Keratinocyte (primary cell): ENCODE measurements around the gene ACTN2. TPM values are rescaled to one million over a fixed set of nuclear protein-coding genes. Genes with fewer than 3 reads are reported as not detected.

Source experiments
- DNase-seq: peaks from one replicate; pipeline ENCODE4 v3.0.0-alpha.2; 2011; ENCODE audit warnings: low read depth, missing footprints, low spot score
- FAIRE-seq: peaks from 2 replicates; lab custom pipeline; 2011; peaks lifted over from hg19 to GRCh38; lab: Jason Lieb, UNC
- H2AFZ ChIP-seq: 2 replicates; pipeline ENCODE4 v1.6.0; 2012; ENCODE audit warnings: low read length, control low read depth, inconsistent platforms; ENCODE audit not compliant: control insufficient read depth
- H3K27ac ChIP-seq: 2 replicates; pipeline ENCODE4 v1.5.1; 2011; ENCODE audit warnings: low read length; ENCODE audit not compliant: control insufficient read depth, insufficient read depth
- H3K27me3 ChIP-seq: 3 replicates; pipeline ENCODE4 v1.6.0; 2011; ENCODE audit warnings: low read length; ENCODE audit not compliant: control insufficient read depth, insufficient read depth; ENCODE audit errors: extremely low read depth
- H3K36me3 ChIP-seq, 2 experiments: 2 replicates in 1 of 2; 3 replicates in 1 of 2; pipeline ENCODE4 v1.5.1; 2011; ENCODE audit warnings: low read length in 2 of 2, mild to moderate bottlenecking in 1 of 2; ENCODE audit not compliant: control insufficient read depth in 2 of 2, insufficient read depth in 2 of 2; ENCODE audit errors: extremely low read depth in 1 of 2
- H3K4me1 ChIP-seq: 3 replicates; pipeline ENCODE4 v1.5.1; 2011; ENCODE audit warnings: low read length; ENCODE audit not compliant: control insufficient read depth, insufficient read depth; ENCODE audit errors: extremely low read depth
- H3K4me2 ChIP-seq: 3 replicates; pipeline ENCODE4 v1.6.0; 2011; ENCODE audit warnings: low read depth, low read length; ENCODE audit not compliant: control insufficient read depth, insufficient read depth; ENCODE audit errors: extremely low read depth
- H3K4me3 ChIP-seq, 3 experiments: fragments of 200-600 bp in 1 of 3; sonication (generic) in 1 of 3; 2 replicates in 2 of 3; 3 replicates in 1 of 3; pipeline ENCODE4 v1.5.1; 2011 to 2016; ENCODE audit warnings: low read length in 3 of 3, mild to moderate bottlenecking in 3 of 3, control low read depth in 2 of 3, inconsistent platforms in 1 of 3, low read depth in 1 of 3, mixed read lengths in 1 of 3, mixed run types in 1 of 3, moderate library complexity in 1 of 3; ENCODE audit not compliant: control insufficient read depth in 2 of 3, insufficient read depth in 2 of 3; ENCODE audit errors: extremely low read depth in 1 of 3
- H3K79me2 ChIP-seq: 2 replicates; pipeline ENCODE4 v1.6.0; 2012; ENCODE audit warnings: low read length; ENCODE audit not compliant: control insufficient read depth, insufficient read depth
- H3K9ac ChIP-seq: 3 replicates; pipeline ENCODE4 v1.6.0; 2011; ENCODE audit warnings: low read length; ENCODE audit not compliant: control insufficient read depth, insufficient read depth; ENCODE audit errors: extremely low read depth
- H3K9me1 ChIP-seq: 3 replicates; pipeline ENCODE4 v1.6.0; 2011; ENCODE audit warnings: low read length; ENCODE audit not compliant: control insufficient read depth, insufficient read depth; ENCODE audit errors: extremely low read depth
- H3K9me3 ChIP-seq: 2 replicates; pipeline ENCODE4 v1.5.1; 2012; ENCODE audit warnings: low read depth, low read length; ENCODE audit not compliant: control insufficient read depth
- H4K20me1 ChIP-seq: 3 replicates; pipeline ENCODE4 v1.6.0; 2011; ENCODE audit warnings: low read length; ENCODE audit not compliant: control insufficient read depth, insufficient read depth; ENCODE audit errors: extremely low read depth
- EZH2 ChIP-seq: IDR thresholded peaks from one replicate; pipeline ENCODE4 v1.6.1; 2012; ENCODE audit warnings: inconsistent platforms, mild to moderate bottlenecking, low read length, moderate library complexity
- dilution Hi-C: fragments of 300-500 bp; cut with MboI; formaldehyde crosslinking; loops from one replicate; pipeline ENCODE4 v1.7.0; 2020; ENCODE audit warnings: low sequenced_read_pairs; ENCODE audit not compliant: extremely low pct_ligation_motif_present
- polyA plus RNA-seq, 5 experiments: library from polyadenylated mRNA; depleted of rRNA in 3 of 5; stranded (reverse) in 3 of 5; stranded (forward) in 1 of 5; unstranded in 1 of 5; fragments of >200 nt; gene quantifications; 1 replicate in 1 of 5; 2 replicates in 3 of 5; 3 replicates in 1 of 5; pipeline versions ENCODE4 v1.2.1 to v1.2.3, GENCODE V29; 2011 to 2012; ENCODE audit warnings: missing spikeins in 2 of 5, low read depth in 1 of 5, low replicate concordance in 1 of 5
- TF ChIP-seq, protein P1 (sequence below), 3 experiments: IDR thresholded peaks in 1 of 3; conservative IDR thresholded peaks in 1 of 3; optimal IDR thresholded peaks in 1 of 3; 2 replicates in 2 of 3; 3 replicates in 1 of 3; pipeline versions ENCODE3 to v1.5.1; 2011; ENCODE audit warnings: low read length in 3 of 3, mild to moderate bottlenecking in 3 of 3, moderate library complexity in 2 of 3, control low read depth in 1 of 3, inconsistent platforms in 1 of 3; ENCODE audit not compliant: insufficient read depth in 2 of 3; ENCODE audit errors: extremely low read depth in 1 of 3

The ACTN2 gene
- polyA plus RNA-seq, 1 donor (not counting 4 experiments of a cell fraction or from before 2014, with no cell fraction given) = not detected

- Histone ChIP-seq H3K9me1 (no peaks in the 10 kb centered on the region), H3K27me3 (no peaks in the 10 kb centered on the region), H3K9me3 (no peaks in the 10 kb centered on the region), H4K20me1 (no peaks in the 10 kb centered on the region), H3K36me3 (no peaks in the 10 kb centered on the region), H3K27ac (no peak overlapping the region), H3K4me3 (no peak overlapping the region), H2AFZ (no peak overlapping the region), H3K4me2 (no peak overlapping the region), H3K9ac (no peak overlapping the region), H3K4me1 (no peaks in the 10 kb centered on the region), H3K79me2 (no peaks in the 10 kb centered on the region)
- dilution Hi-C loops = no loop called here
- FAIRE-seq = no peak
- no peak for DNase-seq
- no peak for TF ChIP-seq EZH2
- TF ChIP-seq, protein P1, sequence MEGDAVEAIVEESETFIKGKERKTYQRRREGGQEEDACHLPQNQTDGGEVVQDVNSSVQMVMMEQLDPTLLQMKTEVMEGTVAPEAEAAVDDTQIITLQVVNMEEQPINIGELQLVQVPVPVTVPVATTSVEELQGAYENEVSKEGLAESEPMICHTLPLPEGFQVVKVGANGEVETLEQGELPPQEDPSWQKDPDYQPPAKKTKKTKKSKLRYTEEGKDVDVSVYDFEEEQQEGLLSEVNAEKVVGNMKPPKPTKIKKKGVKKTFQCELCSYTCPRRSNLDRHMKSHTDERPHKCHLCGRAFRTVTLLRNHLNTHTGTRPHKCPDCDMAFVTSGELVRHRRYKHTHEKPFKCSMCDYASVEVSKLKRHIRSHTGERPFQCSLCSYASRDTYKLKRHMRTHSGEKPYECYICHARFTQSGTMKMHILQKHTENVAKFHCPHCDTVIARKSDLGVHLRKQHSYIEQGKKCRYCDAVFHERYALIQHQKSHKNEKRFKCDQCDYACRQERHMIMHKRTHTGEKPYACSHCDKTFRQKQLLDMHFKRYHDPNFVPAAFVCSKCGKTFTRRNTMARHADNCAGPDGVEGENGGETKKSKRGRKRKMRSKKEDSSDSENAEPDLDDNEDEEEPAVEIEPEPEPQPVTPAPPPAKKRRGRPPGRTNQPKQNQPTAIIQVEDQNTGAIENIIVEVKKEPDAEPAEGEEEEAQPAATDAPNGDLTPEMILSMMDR (optimal IDR thresholded peaks at IDR 0.05 in 1 of 3, IDR thresholded peaks at IDR 0.05 in 1 of 3, conservative IDR thresholded peaks at IDR 0.05 in 1 of 3; ENCODE audit: extremely low read depth in 1 of 3, insufficient read depth in 2 of 3, low read length in 3 of 3) = no peak
Observed at GRCh38 chr1:236744533-236744932, 58.2 kb downstream of the ACTN2 start.

DNA sequence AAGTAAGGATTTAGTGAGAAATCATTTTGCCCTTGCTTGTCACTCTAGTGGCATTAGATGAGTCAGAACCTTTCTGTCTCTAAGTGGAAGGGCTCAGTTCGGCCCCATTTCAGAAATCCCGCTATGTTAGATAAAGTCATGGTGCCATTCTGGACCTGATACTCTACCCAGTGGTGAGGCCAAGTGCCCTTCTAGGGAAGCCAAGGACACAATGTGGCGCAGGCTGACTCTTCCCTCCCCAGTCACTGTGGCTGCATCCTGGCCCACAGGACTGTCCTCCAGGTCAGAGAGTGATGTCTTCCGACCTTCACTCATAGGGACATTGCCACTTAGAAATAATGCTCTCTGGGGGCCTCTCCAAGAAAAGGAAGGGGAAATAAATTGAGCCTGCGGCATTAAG, 60.5 kb downstream of the ACTN2 start:
- Histone ChIP-seq H3K9me1 (no peaks in the 10 kb centered on the region), H3K79me2 (no peaks in the 10 kb centered on the region), H3K9ac (no peak overlapping the region), H3K4me2 (no peak overlapping the region), H3K9me3 (no peaks in the 10 kb centered on the region), H4K20me1 (no peaks in the 10 kb centered on the region), H3K4me3 (no peak overlapping the region), H3K4me1 (no peaks in the 10 kb centered on the region), H3K27ac (no peak overlapping the region), H3K36me3 (no peaks in the 10 kb centered on the region), H2AFZ (no peak overlapping the region), H3K27me3 (no peaks in the 10 kb centered on the region)
- no peak for FAIRE-seq
- no peak for DNase-seq
- dilution Hi-C loops = no loop called here
- no peak for TF ChIP-seq EZH2
- TF ChIP-seq, protein P1 (optimal IDR thresholded peaks at IDR 0.05 in 1 of 3, IDR thresholded peaks at IDR 0.05 in 1 of 3, conservative IDR thresholded peaks at IDR 0.05 in 1 of 3; ENCODE audit: extremely low read depth in 1 of 3, insufficient read depth in 2 of 3, low read length in 3 of 3) = no peak
